SU-DHL-6 (cell line): ENCODE data around the gene CNPY4.

Experiments used
- CTCF ChIP-seq: fragments of 200-600 bp; sonication (generic); IDR thresholded peaks from one replicate; pipeline ENCODE4 v1.5.1; 2017; ENCODE audit warnings: antibody characterized with exemption, mild to moderate bottlenecking, low read length, moderate library complexity; ENCODE audit not compliant: insufficient read depth, poor library complexity, severe bottlenecking
- EZH2phosphoT487 ChIP-seq: fragments of 200-600 bp; sonication (generic), shearing (Covaris generic); conservative IDR thresholded peaks from 2 replicates; pipeline ENCODE4 v1.6.1; 2018; ENCODE audit warnings: mild to moderate bottlenecking, antibody characterized with exemption, low read length, moderate library complexity, mixed read lengths

- TF ChIP-seq CTCF: no peak
- TF ChIP-seq EZH2phosphoT487: no peak
Measured at GRCh38 chr7:100147278-100147677, 27.8 kb downstream of the CNPY4 start.
